ENCODE measurements around the gene APOE.

DNA sequence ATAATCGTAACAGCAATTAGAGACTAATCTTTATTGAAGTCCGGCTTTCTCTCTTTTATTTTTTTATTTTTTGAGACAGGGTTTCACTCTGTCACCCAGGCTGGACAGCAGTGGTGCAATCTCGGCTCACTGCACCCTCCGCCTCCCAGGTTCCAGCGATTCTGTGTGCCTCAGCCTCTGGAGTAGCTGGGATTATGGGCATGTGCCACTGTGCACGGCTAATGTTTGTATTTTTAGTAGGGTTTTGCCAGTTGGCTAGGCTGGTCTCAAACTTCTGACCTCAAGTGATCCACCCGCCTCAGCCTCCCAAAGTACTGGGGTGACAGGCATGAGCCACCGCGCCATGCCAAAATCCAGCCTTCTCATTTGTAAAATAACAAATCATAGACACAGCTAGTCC lies 44.0 kb downstream of the APOE start:
- TF ChIP-seq, protein P1, sequence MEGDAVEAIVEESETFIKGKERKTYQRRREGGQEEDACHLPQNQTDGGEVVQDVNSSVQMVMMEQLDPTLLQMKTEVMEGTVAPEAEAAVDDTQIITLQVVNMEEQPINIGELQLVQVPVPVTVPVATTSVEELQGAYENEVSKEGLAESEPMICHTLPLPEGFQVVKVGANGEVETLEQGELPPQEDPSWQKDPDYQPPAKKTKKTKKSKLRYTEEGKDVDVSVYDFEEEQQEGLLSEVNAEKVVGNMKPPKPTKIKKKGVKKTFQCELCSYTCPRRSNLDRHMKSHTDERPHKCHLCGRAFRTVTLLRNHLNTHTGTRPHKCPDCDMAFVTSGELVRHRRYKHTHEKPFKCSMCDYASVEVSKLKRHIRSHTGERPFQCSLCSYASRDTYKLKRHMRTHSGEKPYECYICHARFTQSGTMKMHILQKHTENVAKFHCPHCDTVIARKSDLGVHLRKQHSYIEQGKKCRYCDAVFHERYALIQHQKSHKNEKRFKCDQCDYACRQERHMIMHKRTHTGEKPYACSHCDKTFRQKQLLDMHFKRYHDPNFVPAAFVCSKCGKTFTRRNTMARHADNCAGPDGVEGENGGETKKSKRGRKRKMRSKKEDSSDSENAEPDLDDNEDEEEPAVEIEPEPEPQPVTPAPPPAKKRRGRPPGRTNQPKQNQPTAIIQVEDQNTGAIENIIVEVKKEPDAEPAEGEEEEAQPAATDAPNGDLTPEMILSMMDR (IDR thresholded peaks at IDR 0.05): no peak
- TF ChIP-seq POLR2AphosphoS5 (IDR thresholded peaks at IDR 0.05) (no peak), POLR2A (IDR thresholded peaks at IDR 0.05) (no peak)

Measured in gastroesophageal sphincter (tissue), 3 donors.